ENCODE results near the gene CNOT4.

DNA sequence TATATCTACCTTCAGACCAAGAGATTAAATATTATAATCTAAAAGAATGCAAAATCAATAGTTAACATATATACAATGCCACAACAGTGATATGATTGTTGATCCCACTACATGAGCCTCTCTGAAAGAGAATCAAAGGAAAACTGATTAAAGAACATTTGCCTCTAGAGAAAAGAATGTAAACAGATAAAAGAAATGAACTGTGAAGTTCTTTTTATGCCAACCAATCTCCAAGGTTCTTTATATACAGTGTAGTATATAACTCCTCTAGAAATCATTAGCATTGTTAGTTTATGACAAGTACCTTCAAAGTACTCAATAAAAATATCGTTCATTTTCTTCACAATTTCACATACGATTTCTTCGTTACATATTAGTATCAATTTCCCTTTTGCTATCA is 20.1 kb downstream of the CNOT4 start:
- TF ChIP-seq RAD21 (conservative IDR thresholded peaks at IDR 0.05 in 1 of 2, IDR thresholded peaks at IDR 0.05 in 1 of 2) (no peak), SMC3 (IDR thresholded peaks at IDR 0.05) (no peak), POLR2A (IDR thresholded peaks at IDR 0.05; ENCODE audit: low read length) (no peak), RCOR1 (IDR thresholded peaks at IDR 0.05; ENCODE audit: low read depth, low read length) (no peak), CHD2 (IDR thresholded peaks at IDR 0.05; ENCODE audit: low read length, partially characterized antibody) (no peak), CTCF (IDR thresholded peaks at IDR 0.05) (no peak), RFX5 (IDR thresholded peaks at IDR 0.05) (no peak), EP300 (IDR thresholded peaks at IDR 0.05) (no peak)
